Esophagus muscularis mucosa (tissue), 4 donors: ENCODE results near the gene ZNF497. TPM values are rescaled to one million over a fixed set of nuclear protein-coding genes. Genes with fewer than 3 reads are reported as not detected.
A peak's percentile ranks its signal among the peaks of the same experiment; 100 is the strongest.

Source experiments
- DNase-seq: peaks from one replicate; pipeline ENCODE4 v3.0.0-alpha.2; 2017; ENCODE audit errors: extremely low spot score
- H3K27ac ChIP-seq, 4 donors: fragments of 200-600 bp; sonication (generic); replicated peaks in 1 of 4; 1 replicate in 3 of 4; 2 replicates in 1 of 4; pipeline ENCODE4 v1.5.1; 2016 to 2019; ENCODE audit warnings: mild to moderate bottlenecking in 1 of 4
- H3K27me3 ChIP-seq, 4 donors: fragments of 200-600 bp; sonication (generic); one replicate each; pipeline versions ENCODE4 v1.5.1 to v1.6.0; 2016 to 2019
- H3K36me3 ChIP-seq, 4 donors: fragments of 200-600 bp; sonication (generic); one replicate each; pipeline ENCODE4 v1.5.1; 2016 to 2019
- H3K4me1 ChIP-seq, 4 donors: fragments of 200-600 bp; sonication (generic); one replicate each; pipeline ENCODE4 v1.5.1; 2016 to 2019
- H3K4me3 ChIP-seq, 4 donors: fragments of 200-600 bp; sonication (generic); 1 replicate in 2 of 4; 2 replicates in 2 of 4; pipeline ENCODE4 v1.5.1; 2016 to 2019; ENCODE audit warnings: mild to moderate bottlenecking in 4 of 4, moderate library complexity in 1 of 4
- H3K9me3 ChIP-seq, 4 donors: fragments of 200-600 bp; sonication (generic); 1 replicate in 3 of 4; 2 replicates in 1 of 4; pipeline ENCODE4 v1.5.1; 2016 to 2019
- CTCF ChIP-seq, 3 experiments: fragments of 200-600 bp in 2 of 3; fragments of 450-650 bp in 1 of 3; sonication (generic) in 2 of 3; IDR thresholded peaks; one replicate each; pipeline ENCODE4 v1.5.1; 2017 to 2019; ENCODE audit warnings: antibody characterized with exemption in 3 of 3, mild to moderate bottlenecking in 2 of 3, moderate library complexity in 1 of 3
- EP300 ChIP-seq: sonication (generic); formaldehyde crosslinking; IDR thresholded peaks from one replicate; pipeline ENCODE4 v1.6.1; 2017; ENCODE audit warnings: antibody characterized with exemption
- POLR2A ChIP-seq: fragments of 450-650 bp; IDR thresholded peaks from one replicate; pipeline ENCODE4 v1.6.1; 2017; ENCODE audit warnings: antibody characterized with exemption, moderate library complexity, mild to moderate bottlenecking, low read depth
- POLR2AphosphoS5 ChIP-seq, 2 donors: sonication (generic); formaldehyde crosslinking; IDR thresholded peaks; one replicate each; pipeline ENCODE4 v1.6.1; 2017; ENCODE audit warnings: antibody characterized with exemption in 2 of 2
- WGBS: methylation state at CpG from one replicate; pipeline ENCODE4 v1.1.5; 2018; 5-methylcytosine and 5-hydroxymethylcytosine counted together
- intact Hi-C: fragments of 100-400 bp; cut with DNase I; formaldehyde crosslinking; loops from one replicate; pipeline ENCODE4 v1.15.1; 2023
- total RNA-seq, 4 donors: library from RNA; depleted of rRNA; stranded (reverse); fragments of >200 nt; gene quantifications; one replicate each; pipeline versions ENCODE4 v1.1.0 to v1.2.1, GENCODE V29; 2016

Gene ZNF497
- total RNA-seq, 4 donors from 2014 or later: 0.42 to 1.1 (median 0.92) TPM

GRCh38 chr19:58332697-58333096, 29.9 kb downstream of the ZNF497 start:
- 100% methylated on average over 1 of the region's 1 CpG for WGBS
- DNase-seq: no peak
- Histone ChIP-seq H3K27me3 (no peaks in the 10 kb centered on the region), H3K36me3 (peaks cover 19 to 32% (median 30%) of the 10 kb centered on the region in 4 donors), H3K9me3 (no peaks in the 10 kb centered on the region), H3K27ac (no peak overlapping the region), H3K4me3 (no peak overlapping the region), H3K4me1 (peaks cover 13 to 14% (median 14%) of the 10 kb centered on the region in 4 donors)
- no peak for TF ChIP-seq CTCF (IDR thresholded peaks at IDR 0.05)
- TF ChIP-seq POLR2A: no peak
- TF ChIP-seq POLR2AphosphoS5 (IDR thresholded peaks at IDR 0.05): no peak
- no peak for TF ChIP-seq EP300
- intact Hi-C loops: no loop called here

GRCh38 chr19:58330458-58330857, 32.1 kb downstream of the ZNF497 start:
- no peak for DNase-seq
- peaks cover 23 to 30% (median 27%) of the 10 kb centered on the region in 4 donors for H3K4me1 ChIP-seq
- H3K9me3 ChIP-seq: no peaks in the 10 kb centered on the region
- H3K27ac ChIP-seq: no peak overlapping the region
- H3K4me3 ChIP-seq: no peak overlapping the region
- WGBS: 78% methylated on average over 4 of the region's 4 CpGs
- peaks cover 8 to 13% (median 12%) of the 10 kb centered on the region in 4 donors for H3K36me3 ChIP-seq
- TF ChIP-seq EP300 (no peak), POLR2AphosphoS5 (IDR thresholded peaks at IDR 0.05) (peak in 1 of 2 donors; percentile 27)
- no peaks in the 10 kb centered on the region for H3K27me3 ChIP-seq
- intact Hi-C loops: no loop called here

- Histone ChIP-seq H3K27ac (no peak overlapping the region), H3K9me3 (no peaks in the 10 kb centered on the region), H3K4me1 (peaks cover 23 to 34% (median 31%) of the 10 kb centered on the region in 4 donors), H3K27me3 (no peaks in the 10 kb centered on the region), H3K4me3 (no peak overlapping the region), H3K36me3 (no peaks in the 10 kb centered on the region)
- TF ChIP-seq CTCF (IDR thresholded peaks at IDR 0.05): no peak
- TF ChIP-seq EP300: no peak
- TF ChIP-seq POLR2AphosphoS5 (IDR thresholded peaks at IDR 0.05): no peak
- no peak for TF ChIP-seq POLR2A
- intact Hi-C loops: no loop called here
- 54% methylated on average over 10 of the region's 10 CpGs for WGBS
- DNase-seq: no peak
Measured at GRCh38 chr19:58328999-58329398, 33.6 kb downstream of the ZNF497 start.

GRCh38 chr19:58326914-58327726, 35.4 kb downstream of the ZNF497 start, which contains the start of gene ZSCAN22:
TSS of gene ZSCAN22 (plus strand) at chr19:58326994. CDS start at chr19:58334803, 7,809 bp downstream.
- H3K27me3 ChIP-seq: no peaks in the 10 kb centered on the region
- H3K4me1 ChIP-seq: peaks cover 23 to 34% (median 31%) of the 10 kb centered on the region in 4 donors
- no peaks in the 10 kb centered on the region for H3K9me3 ChIP-seq
- H3K36me3 ChIP-seq: peaks cover 0 to 12% (median 0%) of the 10 kb centered on the region in 4 donors
- intact Hi-C loops: no loop called here
- H3K27ac ChIP-seq: peak within 1 kb of the TSS; percentile 89 to 97 (median 94)
- peak within 1 kb of the TSS; percentile 72 to 94 (median 84) for H3K4me3 ChIP-seq
- WGBS: 0% methylated on average over 19 of the region's 62 CpGs
- TF ChIP-seq POLR2AphosphoS5 (IDR thresholded peaks at IDR 0.05): peak; percentile 90 to 91
- TF ChIP-seq EP300: no peak
- TF ChIP-seq POLR2A: peak; percentile 22
- TF ChIP-seq CTCF (IDR thresholded peaks at IDR 0.05): no peak
- DNase-seq: peak; percentile 99

- Histone ChIP-seq H3K36me3 (peaks cover 0 to 18% (median 0%) of the 10 kb centered on the region in 4 donors), H3K27ac (peak overlapping the region; percentile 89 to 97 (median 94)), H3K9me3 (no peaks in the 10 kb centered on the region), H3K4me3 (peak overlapping the region; percentile 72 to 94 (median 84)), H3K27me3 (no peaks in the 10 kb centered on the region), H3K4me1 (peaks cover 23 to 34% (median 31%) of the 10 kb centered on the region in 4 donors)
- TF ChIP-seq POLR2AphosphoS5 (IDR thresholded peaks at IDR 0.05): no peak
- TF ChIP-seq POLR2A: no peak
- TF ChIP-seq EP300: no peak
- no peak for TF ChIP-seq CTCF (IDR thresholded peaks at IDR 0.05)
- WGBS: 2% methylated on average over 9 of the region's 9 CpGs
- intact Hi-C loops: no loop called here
- no peak for DNase-seq
Measured at GRCh38 chr19:58326501-58326913, 36.0 kb downstream of the ZNF497 start.
